SHP77 treated with DMSO at 0.1 percent for 48 hours (cell line): Measurements from ENCODE around the gene SLC4A11.

Experiments used
- DNase-seq: peaks from one replicate; lab custom pipeline; 2025; lab: John Stamatoyannopoulos, UW

Gene SLC4A11

GRCh38 chr20:3239026-3239866, at the start of gene SLC4A11:
Gene SLC4A11 (minus strand): TSS chr20:3239190. CDS start chr20:3239137, 53 bp downstream.
- peak; percentile 44 for DNase-seq

DNA sequence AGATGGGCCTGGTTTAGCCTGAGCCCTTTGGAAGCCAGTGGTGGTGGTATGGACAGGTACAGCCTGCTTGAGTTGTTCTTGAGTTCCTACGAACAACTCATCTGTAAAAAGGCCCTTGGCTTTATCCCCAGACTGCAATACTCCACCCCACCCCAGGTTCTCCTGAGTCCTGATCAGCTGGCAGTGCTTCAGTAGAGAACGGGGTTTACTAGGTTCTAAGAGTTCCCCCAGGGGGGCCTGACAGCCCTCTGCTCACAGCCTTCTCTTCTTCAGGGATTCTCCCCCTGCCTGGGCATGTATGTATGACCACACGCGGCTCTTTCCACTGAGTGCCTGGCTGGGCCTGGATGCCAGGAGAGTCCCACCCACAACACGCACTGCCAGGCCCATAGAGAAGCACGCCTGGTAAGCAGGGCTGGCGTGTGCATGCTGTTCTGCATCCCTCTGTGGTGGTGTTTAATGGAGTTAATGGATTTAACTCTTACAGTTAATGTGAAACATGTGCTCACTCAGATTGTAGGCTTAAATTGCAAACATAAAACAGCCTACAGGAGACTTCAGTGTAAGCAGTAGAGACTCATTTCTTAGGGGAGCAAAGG, 44.3 kb upstream of the SLC4A11 start:
- no peak for DNase-seq

DNA sequence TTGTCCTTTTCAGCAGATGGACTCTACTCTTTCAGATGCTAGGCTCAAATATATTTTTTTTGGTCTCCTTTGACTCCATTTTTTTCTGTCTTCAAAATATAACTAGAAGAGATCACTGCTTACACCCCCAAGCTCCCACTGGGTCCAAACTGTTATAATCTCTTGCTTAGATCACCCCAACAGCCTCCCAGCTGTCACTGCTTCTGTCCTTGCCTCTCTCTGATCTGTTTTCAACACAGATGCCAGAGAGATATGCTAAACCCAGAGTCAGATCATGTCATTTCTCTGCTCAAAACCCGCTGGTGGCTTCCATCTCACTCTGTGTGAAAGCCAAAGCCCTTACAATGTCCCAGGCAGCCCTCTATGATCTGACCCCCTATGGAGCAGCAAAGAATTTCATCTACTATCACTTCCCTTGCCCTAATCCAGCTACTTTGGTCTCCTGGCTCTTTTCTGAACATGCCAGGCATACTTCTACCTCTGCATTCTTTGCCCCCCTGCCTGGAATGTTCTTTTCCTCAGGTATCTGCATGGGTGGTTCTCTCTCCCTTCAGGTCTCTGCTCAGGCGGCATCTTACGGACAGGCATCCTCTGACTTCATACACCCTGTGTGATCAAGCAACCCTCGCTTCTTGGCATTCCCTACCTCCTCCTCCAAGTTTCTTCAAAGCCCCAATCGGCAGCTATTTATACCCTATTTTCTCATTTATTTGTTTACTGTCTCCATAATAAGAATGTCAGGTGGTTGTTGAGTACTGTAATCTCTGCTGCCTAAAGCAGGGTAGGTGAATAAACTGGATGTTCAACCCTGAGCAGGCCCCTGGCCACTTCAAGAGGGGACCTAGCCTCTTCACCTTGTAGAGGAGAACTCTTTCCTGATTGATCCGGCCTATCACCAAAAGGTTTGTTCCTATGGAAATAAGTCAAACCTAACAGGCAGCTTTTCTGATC, 43.6 kb upstream of the SLC4A11 start:
- DNase-seq, result no peak

GRCh38 chr20:3281437-3281836, 42.4 kb upstream of the SLC4A11 start:
- DNase-seq, result no peak

DNA sequence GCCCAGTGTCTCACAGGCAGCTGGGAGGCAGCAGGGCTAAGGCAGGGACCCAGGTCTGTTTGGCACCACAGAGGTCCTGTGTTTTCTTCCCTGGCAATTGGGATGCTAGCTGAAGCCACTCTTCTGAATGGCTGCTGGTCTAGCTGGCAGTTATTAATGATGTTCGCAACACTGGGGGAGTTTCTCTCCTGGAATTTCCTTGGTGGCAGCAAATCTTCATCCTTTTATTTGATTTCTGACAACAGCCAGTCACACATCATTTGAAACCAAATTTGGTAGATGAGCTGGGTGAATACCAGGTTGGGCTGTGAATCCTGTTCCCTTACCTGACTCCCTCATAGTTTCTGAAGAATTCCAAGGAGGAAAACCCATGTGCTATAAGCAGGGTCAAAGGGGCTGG, 40.8 kb upstream of the SLC4A11 start:
- no peak for DNase-seq

DNA sequence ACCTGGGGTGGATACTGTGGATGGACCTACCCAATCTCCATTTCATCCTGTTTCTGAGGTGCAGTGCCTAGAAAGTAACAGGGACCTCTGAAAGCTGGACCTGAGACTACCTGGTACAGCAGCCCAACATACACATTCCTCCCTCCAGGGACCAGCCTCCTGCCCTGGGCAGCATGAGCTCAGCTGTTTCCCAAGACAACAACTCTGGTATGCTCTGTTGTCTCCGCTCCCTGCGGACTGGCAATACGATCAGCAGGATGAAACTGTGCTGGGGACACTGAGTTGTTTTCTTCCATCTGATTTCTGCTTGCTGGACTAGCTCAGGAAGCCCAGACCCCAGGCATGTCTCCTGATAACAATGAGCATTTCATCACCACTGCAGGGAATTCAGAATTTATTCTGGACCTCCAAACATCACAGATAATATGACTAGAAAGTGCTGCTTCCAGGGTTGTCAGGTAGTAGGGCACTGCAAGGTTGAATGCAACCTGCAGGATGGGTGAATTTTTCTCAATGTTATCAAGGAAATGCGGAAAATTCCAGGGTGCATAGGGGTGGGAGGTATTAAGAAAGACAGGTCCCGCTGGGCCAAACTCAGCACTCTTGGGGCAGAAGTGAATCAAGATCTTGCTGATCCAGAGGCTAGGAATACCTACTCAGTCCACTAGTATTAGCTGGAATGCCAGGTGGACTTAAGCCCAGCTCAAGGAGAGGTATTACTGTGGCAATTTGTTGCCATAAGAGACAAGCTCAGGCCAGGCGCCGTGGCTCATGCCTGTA, 38.9 kb upstream of the SLC4A11 start:
- DNase-seq, result no peak

- DNase-seq, result peak; percentile 55
Measured at GRCh38 chr20:3276680-3277015, 37.7 kb upstream of the SLC4A11 start.

GRCh38 chr20:3275966-3276679, 37.1 kb upstream of the SLC4A11 start:
- no peak for DNase-seq

DNA sequence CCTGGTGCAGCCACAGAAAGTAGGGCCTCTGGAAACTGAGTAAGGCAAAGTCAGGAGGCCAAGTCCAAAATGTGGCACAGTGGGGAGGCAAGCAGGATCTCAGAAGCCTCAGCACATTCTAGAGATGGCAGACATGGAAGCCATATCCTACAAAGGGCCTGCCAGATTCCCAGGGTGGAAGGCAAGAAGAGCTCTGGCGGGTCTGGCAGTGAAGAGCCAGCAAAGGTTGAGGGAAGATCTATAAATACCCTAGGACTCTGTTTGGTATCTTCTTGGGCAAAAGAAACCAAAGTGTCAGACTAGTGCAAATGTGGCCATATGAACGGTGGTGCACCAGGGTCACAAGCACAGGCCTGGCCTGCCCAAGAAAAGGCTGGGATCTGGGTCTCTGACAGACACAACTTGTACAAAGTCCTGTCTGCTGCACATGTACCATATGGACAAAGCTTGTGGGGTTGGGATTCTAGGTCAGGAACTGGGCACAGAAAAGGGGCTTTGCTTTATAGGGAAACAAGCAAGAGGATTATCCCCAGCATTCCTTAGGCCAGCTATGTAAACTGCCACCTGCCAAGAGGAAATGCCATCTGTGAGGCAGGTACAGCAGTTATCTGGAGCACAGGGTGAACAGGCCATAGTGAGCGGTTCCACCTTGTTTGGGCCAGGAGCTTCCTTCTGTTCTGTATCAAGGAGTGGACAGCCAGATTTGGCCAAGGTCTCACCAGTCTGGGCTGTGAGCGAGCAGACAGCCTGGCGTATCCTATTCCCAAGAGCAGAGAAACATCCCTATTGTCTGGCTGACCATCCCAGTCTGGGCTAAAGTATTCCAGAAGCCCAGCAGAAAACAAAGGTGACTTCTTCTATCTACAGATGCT, 36.3 kb upstream of the SLC4A11 start:
- no peak for DNase-seq

DNA sequence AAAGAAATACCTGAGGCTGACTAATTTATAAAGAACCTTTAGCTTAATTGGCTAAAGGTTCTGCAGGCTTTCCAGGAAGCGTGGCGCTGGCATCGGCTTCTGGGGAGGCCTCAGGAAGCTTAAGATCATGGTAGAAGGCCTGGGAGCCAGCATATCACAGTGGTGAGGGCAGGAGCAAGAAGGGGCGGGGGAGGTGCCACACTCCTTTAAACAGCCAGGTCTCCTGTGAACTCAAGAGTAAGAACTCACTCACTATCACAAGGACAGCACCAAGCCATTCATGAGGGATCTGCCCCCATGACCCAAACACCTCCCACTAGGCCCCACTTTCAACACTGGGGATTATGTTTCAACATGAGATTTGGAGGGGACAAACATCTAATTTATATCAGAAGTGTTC, 34.4 kb upstream of the SLC4A11 start:
- DNase-seq, result no peak

GRCh38 chr20:3270051-3270450, 31.1 kb upstream of the SLC4A11 start:
- DNase-seq, result no peak

- DNase-seq, result no peak
Measured at GRCh38 chr20:3262566-3262965, 23.6 kb upstream of the SLC4A11 start.

GRCh38 chr20:3258429-3258828, 19.4 kb upstream of the SLC4A11 start:
- no peak for DNase-seq

GRCh38 chr20:3255728-3256127, 16.7 kb upstream of the SLC4A11 start:
- no peak for DNase-seq

- no peak for DNase-seq
Measured at GRCh38 chr20:3251806-3252205, 12.8 kb upstream of the SLC4A11 start.

GRCh38 chr20:3250091-3250504, 11.1 kb upstream of the SLC4A11 start:
- DNase-seq, result peak; percentile 38

- no peak for DNase-seq
Measured at GRCh38 chr20:3248993-3249347, 10.0 kb upstream of the SLC4A11 start.

DNA sequence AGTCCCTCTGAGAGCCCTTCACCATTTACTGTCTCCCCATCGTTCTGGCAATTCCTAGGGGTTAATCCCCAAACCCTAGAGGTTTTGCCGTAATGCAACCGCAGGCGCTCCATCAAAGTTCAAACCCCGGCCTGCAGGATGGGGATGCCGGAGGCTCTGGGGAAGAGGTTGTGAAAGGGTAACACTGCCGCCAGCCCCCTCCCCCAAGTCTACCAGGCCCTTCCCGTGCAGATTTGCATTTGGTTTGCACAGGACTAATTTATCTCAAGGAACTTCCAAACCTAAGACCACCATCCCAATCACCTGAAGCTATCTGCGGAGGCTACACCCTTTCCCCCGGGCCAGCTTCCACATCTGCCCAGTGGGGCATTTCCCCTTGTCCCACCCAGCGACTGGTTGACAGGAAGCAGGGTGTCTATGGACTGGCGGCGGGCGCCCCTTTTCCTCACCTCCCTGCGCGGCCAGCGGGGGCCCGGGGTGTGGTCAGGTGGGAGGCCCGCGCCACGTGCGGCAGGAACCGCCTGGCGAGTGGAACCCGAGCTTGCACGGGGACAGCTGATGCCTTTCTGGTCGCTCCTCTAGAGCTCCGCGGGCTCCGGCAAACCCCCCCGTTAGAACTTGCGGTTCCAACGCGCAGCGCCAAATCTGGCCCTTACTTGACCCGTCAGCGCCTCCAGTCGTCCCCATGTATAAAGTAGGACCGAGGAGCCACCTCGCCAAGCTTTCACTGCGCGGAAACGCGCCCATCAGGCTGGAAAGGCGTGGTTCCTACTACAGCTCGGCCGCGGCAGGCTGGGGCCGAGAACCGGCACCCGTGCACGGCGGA, 9.4 kb upstream of the SLC4A11 start:
- no peak for DNase-seq

GRCh38 chr20:3247638-3248037, 8.6 kb upstream of the SLC4A11 start:
- no peak for DNase-seq
